Parathyroid adenoma (tissue), 2 donors: ENCODE measurements around the gene ZC3H4.

ENCODE experiments used
- H2AFZ ChIP-seq: fragments of 300-600 bp; sonication (generic); one replicate; pipeline ENCODE4 v1.7.0; 2017; ENCODE audit warnings: antibody characterized with exemption, mild to moderate bottlenecking
- H3K27ac ChIP-seq: fragments of 300-600 bp; sonication (generic); one replicate; pipeline ENCODE4 v1.7.0; 2017
- H3K27me3 ChIP-seq: fragments of 300-600 bp; sonication (generic); one replicate; pipeline ENCODE4 v1.7.0; 2017; ENCODE audit warnings: low read length; ENCODE audit not compliant: control insufficient read depth, insufficient read depth
- H3K36me3 ChIP-seq: fragments of 300-600 bp; sonication (generic); one replicate; pipeline ENCODE4 v1.7.0; 2017; ENCODE audit warnings: low read length; ENCODE audit not compliant: control insufficient read depth, insufficient read depth
- H3K4me1 ChIP-seq: fragments of 300-600 bp; sonication (generic); one replicate; pipeline ENCODE4 v1.7.0; 2017; ENCODE audit warnings: control low read depth
- H3K4me2 ChIP-seq: fragments of 300-600 bp; sonication (generic); one replicate; pipeline ENCODE4 v1.7.0; 2017; ENCODE audit warnings: low read length
- H3K4me3 ChIP-seq: fragments of 300-600 bp; sonication (generic); one replicate; pipeline ENCODE4 v1.7.0; 2017; ENCODE audit warnings: low read depth, low read length
- H3K79me2 ChIP-seq: fragments of 300-600 bp; sonication (generic); one replicate; pipeline ENCODE4 v1.7.0; 2017; ENCODE audit warnings: control low read depth
- H3K9ac ChIP-seq: fragments of 300-600 bp; sonication (generic); one replicate; pipeline ENCODE4 v1.7.0; 2017; ENCODE audit warnings: mild to moderate bottlenecking
- H3K9me3 ChIP-seq: fragments of 300-600 bp; sonication (generic); one replicate; pipeline ENCODE4 v1.7.0; 2017; ENCODE audit warnings: low read length; ENCODE audit not compliant: control insufficient read depth
- TF ChIP-seq, protein P1 (sequence below): fragments of 300-600 bp; sonication (generic); IDR thresholded peaks from one replicate; pipeline ENCODE4 v1.7.0; 2017; ENCODE audit warnings: antibody characterized with exemption, mild to moderate bottlenecking
- donor health status: primary hyperparathyroidism.

ZC3H4 gene

DNA sequence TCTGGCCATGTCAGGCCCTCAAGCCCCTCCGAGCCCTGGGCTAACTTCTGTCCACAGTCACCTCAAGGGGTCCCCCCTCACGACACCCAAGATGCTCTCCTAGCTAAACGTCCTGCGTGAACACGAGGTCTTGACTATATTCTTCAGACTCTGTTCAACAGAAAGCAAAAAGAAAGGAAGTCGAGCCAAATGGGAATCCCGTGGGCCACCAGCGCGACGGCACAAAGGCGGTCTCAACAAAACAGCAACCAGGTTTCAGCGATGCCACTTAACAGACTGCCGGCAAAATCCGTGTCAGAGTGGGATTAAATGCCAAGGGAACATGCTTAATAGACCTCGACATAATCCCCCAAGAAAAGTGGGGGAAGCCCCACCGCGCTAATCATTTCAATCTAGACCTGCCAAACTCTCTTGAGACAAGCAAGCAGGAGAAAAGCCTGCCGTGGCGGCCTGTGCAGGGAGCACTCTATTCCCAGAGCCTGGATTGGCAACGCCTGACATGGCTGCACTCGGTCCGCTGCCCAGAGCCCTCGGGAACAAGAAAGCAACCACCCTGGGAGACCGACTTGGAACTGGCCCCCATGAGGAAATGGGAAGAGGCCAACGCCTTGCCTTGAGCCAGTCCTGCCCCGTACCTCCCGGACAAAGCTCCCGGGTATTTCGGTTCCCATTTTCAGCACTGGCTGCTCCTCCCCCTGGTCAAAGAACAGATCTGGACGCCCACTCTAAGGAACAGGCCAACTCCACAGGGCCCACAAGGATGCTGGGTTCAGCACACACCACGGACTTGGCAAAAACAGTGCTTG, 16.0 kb downstream of the ZC3H4 start:
- H3K79me2 ChIP-seq, result peaks cover 10% of the 10 kb centered on the region
- TF ChIP-seq, protein P1, sequence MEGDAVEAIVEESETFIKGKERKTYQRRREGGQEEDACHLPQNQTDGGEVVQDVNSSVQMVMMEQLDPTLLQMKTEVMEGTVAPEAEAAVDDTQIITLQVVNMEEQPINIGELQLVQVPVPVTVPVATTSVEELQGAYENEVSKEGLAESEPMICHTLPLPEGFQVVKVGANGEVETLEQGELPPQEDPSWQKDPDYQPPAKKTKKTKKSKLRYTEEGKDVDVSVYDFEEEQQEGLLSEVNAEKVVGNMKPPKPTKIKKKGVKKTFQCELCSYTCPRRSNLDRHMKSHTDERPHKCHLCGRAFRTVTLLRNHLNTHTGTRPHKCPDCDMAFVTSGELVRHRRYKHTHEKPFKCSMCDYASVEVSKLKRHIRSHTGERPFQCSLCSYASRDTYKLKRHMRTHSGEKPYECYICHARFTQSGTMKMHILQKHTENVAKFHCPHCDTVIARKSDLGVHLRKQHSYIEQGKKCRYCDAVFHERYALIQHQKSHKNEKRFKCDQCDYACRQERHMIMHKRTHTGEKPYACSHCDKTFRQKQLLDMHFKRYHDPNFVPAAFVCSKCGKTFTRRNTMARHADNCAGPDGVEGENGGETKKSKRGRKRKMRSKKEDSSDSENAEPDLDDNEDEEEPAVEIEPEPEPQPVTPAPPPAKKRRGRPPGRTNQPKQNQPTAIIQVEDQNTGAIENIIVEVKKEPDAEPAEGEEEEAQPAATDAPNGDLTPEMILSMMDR, result no peak
- H2AFZ ChIP-seq, result no peak overlapping the region
- peak overlapping the region; percentile 86 for H3K27ac ChIP-seq
- H3K36me3 ChIP-seq, result no peaks in the 10 kb centered on the region
- H3K4me2 ChIP-seq, result no peak overlapping the region
- H3K4me3 ChIP-seq, result no peak overlapping the region
- peaks cover 51% of the 10 kb centered on the region for H3K4me1 ChIP-seq
- H3K9me3 ChIP-seq, result no peaks in the 10 kb centered on the region
- H3K27me3 ChIP-seq, result no peaks in the 10 kb centered on the region
- H3K9ac ChIP-seq, result no peak overlapping the region

DNA sequence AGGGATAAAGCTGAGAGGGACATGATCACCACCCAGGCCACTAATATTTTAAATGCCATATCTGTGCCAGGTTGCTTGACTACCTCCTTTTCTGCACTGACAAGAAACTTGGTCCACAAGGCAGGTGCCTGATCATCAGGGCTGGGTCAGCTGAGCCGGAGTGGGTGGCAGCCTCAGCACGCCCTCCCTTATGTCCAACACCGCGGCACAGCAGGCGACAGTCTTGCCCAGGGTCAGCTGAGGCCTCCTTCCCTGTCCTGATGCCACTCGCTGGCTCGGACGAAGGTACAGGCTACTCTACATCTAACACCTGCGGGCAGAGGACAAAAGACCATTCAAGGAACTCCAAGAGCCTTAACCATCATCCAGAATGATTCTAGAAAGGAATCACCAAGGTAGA, 16.9 kb downstream of the ZC3H4 start:
- peak overlapping the region; percentile 29 for H2AFZ ChIP-seq
- no peaks in the 10 kb centered on the region for H3K9me3 ChIP-seq
- TF ChIP-seq, protein P1, result no peak
- peak overlapping the region; percentile 40 for H3K4me2 ChIP-seq
- H3K36me3 ChIP-seq, result no peaks in the 10 kb centered on the region
- peaks cover 11% of the 10 kb centered on the region for H3K79me2 ChIP-seq
- no peaks in the 10 kb centered on the region for H3K27me3 ChIP-seq
- H3K9ac ChIP-seq, result no peak overlapping the region
- H3K4me3 ChIP-seq, result no peak overlapping the region
- H3K27ac ChIP-seq, result peak overlapping the region; percentile 86
- peaks cover 51% of the 10 kb centered on the region for H3K4me1 ChIP-seq

DNA sequence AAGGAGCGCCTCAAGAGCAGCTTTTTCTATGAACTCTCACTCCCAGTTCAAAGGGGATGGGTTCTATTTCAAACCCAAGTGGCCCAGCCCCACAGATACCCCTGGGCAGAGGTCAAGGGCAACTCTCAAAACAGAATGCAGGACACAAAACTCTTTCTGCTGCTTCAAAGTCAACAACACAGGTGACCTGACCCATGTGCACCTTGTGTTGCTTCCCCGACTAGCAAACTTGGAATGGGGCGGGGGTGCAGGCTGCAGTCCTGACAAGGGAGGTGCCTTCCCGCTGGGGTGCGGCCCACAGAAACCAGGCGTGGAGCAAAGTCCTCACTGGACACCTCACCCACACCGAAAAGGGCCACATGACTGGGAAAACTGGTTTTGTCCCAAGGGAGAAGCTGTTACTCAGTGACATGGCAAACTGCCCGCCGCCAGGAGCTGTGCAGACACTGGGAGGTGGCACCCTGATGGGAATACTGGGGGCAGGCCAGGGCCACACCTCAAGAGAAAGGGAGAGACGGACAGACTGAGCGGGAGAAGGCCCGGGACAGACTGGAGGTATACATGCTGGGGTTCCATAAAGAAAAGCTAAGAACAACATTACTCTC, 17.4 kb downstream of the ZC3H4 start:
- Histone ChIP-seq H3K4me2 (peak overlapping the region; percentile 27), H3K27ac (peak overlapping the region; percentile 86), H3K27me3 (no peaks in the 10 kb centered on the region), H3K9ac (no peak overlapping the region), H3K4me3 (no peak overlapping the region), H2AFZ (peak overlapping the region; percentile 29), H3K79me2 (peaks cover 12% of the 10 kb centered on the region), H3K9me3 (no peaks in the 10 kb centered on the region), H3K36me3 (no peaks in the 10 kb centered on the region), H3K4me1 (peaks cover 51% of the 10 kb centered on the region)
- TF ChIP-seq, protein P1, result peak; percentile 10

DNA sequence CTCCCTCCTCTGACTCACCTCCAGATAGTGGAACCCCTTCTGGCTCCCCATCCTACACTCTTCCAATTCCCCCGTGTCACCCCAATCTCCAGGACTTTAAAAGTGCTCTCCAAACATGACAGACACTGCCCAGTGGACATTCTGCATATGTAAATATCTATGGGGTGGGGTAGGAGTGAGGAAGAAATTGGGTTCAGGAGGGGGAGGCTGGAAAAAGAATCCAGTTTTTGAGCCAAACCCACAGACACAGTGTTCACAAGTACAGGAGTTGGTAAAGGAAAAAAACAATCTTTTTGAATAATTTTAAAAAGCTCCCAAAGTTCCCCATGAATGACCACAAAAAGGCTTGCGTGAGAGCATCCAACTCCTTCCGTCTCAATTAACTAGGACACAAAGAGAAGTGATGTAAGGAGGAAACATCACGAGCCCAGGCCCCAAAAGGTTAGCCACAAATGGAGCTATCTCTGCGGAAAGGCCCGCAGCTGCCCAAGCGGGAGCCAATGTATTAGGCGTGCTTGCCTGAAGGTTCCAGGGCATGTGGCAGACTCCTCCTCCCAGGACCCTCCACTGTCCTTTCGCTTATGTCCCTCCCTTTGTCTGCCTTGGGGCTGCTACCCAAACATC, 18.0 kb downstream of the ZC3H4 start:
- peaks cover 10% of the 10 kb centered on the region for H3K79me2 ChIP-seq
- H3K4me2 ChIP-seq, result no peak overlapping the region
- no peaks in the 10 kb centered on the region for H3K36me3 ChIP-seq
- peak overlapping the region; percentile 86 for H3K27ac ChIP-seq
- no peaks in the 10 kb centered on the region for H3K27me3 ChIP-seq
- H3K4me3 ChIP-seq, result no peak overlapping the region
- no peak overlapping the region for H3K9ac ChIP-seq
- TF ChIP-seq, protein P1, result no peak
- peaks cover 51% of the 10 kb centered on the region for H3K4me1 ChIP-seq
- no peak overlapping the region for H2AFZ ChIP-seq
- no peaks in the 10 kb centered on the region for H3K9me3 ChIP-seq
